HG02981 (cell line): ENCODE results near the gene AARS2.
"Not testable (repeated sequence)": the region's sequence is repeated elsewhere in the genome, so short reads cannot be mapped to it uniquely, and the experiment has no call there.

Source experiments
- ATAC-seq: cut with Tn5 transposase; IDR thresholded peaks from one replicate; pipeline ENCODE4 v1.9.1; 2021; ENCODE audit warnings: mild to moderate bottlenecking, moderate library complexity; ENCODE audit not compliant: unreplicated experiment

AARS2 gene

DNA sequence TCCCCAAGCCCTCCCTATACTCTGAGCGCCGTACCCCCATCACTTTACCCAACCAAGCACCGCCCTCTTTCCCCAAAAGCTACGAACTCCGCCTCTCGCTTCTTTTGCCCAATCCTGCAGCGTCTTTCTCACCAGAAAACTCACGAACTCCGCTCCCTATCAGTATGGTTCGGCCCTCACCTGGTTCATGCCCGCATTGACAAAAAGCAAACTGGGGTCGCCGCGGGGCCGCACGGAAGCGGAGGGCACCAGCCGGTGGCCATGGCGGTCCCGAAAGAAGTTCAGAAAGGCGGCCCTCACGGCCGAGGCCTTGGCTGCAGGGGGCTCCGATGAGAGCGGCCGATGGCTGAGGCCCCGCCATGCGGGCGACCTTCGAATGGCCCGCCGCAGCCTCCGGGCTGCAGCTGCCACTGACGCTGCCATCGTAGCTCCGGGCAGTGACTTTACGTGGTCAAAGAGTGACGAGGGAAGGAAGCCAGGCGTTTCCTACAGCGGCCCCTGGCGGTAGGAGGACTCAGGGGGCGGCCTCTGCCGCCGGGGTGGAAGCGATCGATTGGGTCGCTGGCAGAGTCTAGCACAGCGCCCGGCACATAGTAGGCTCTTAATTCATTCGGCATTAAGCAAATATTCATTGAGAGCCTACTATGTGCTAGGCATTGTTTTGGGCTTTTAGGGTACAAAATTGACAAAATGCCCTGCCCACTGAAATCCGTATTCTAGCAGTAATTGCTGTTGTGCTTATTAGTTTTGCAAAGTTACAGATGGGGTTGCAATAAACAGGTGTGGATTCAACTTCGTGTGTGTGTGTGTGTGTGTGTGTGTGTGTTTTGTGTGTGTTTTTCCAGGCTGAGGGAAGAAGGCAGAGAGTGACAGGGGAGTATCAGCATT, at the start of gene AARS2:
Gene AARS2, minus strand, starts transcription at position 447 of the 888 bp plus-strand sequence. Its CDS starts 24 bp downstream, at position 423.
- peak; percentile 96 for ATAC-seq

DNA sequence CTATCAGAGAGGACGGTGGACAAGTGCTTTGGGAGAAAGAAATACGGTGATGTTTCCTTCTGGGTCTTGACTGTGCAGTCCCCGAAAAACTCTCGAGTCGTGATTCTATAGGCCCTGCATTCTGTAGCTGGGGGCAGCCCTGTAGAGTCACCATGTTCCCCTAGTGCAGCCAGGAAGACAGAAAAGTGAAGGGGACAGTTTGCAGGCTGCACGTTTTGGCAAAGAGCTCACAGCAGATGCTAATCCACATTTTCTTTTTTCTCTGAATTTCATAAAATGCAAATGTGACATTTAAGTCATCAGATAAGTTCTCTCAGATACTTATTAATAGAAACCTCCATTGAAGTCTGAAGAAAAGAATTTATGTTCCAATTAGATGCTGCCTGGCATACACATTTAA, 48.8 kb upstream of the AARS2 start:
- no peak for ATAC-seq

DNA sequence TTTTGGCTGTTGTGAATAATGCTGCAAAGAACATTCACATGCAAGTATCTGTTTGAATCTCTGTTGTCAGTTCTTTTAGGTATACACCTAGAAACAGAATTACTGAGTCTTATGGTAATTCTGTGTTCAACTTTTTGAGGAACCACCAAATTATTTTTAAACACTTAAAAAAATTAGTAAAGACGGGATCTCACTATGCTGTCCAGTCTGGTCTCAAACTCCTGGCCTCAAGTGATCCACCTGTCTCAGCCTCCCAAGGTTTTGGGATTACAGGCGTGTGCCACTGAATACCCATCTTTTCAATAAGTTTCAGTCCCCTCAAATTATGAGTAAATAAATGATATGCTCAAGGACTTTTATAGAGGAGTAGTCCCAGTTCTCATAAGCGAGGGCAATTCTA, 46.8 kb upstream of the AARS2 start:
- no peak for ATAC-seq

DNA sequence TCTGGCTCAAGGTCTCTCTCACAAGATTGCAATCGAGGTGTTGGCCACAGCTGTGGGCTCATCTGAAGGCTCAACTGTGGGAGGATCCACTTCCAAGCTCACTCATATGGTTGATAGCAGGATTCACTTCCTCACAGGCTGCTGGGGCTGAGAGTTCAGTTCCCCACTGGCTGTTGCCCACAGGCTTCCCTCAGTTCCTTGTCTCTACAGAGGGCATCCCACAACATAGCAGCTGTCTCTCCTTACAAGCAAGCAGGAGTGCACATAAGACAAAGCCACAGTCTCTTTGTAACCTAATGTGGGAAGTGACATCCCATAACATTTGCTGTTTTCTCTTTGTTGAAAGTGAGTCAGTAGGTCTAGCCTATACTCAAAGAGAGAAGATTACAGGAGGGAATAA, 43.3 kb upstream of the AARS2 start:
- no peak for ATAC-seq

DNA sequence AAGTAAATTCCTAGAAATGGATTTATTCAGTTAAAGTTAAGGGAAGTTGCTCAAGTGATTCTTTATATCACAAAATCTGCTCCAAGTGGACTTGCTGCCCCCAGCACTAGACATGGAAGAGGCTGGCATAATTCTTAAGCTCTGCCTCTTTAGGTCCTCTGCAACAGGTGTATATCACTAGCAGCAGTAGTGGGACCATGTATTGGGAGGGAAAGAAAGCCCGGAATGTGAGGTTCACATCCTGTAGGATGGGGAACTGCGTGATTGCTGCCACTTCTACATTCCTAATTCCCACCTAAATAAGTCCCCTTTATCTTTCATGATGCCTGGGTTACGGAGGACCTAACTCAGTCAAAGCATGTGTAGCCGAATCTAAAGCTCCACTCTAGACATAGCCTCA, 42.5 kb upstream of the AARS2 start:
- no peak for ATAC-seq

DNA sequence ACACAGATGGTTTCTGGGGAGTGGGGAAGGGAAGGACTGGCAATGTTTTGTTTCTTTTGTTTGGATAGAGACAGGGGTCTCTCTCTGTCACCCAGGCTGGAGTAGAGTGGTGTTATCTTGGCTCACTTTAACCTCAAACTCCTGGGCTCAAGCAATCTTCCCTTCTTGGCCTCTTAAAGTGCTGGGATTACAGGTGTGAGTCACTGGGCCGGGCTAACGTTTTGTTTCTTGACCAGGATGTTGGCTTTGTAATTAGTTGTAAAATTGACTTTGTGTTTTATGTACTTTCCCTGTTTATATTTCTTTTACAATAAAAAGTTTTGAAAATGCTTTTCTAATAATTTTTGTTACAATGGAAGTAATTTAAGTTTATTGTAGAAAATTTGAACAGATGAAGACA, 40.2 kb upstream of the AARS2 start:
- ATAC-seq = no peak

DNA sequence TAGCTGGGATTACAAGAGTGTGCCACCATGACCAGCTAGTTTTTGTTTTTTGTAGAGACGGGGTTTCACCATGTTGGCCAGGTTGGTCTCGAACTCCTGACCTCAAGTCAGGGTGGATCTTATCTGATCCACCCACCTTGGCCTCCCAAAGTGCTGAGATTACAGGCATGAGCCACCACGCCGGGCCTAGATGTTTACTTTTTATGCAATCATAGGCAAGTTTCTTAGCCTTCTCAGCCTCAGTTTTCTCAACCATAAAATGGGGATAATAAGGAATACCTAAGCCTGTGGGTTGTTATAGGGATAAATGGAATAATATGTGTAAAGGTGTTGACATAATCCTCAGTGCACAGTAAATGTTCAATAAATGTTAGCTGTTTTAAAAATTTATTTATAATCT, 39.1 kb upstream of the AARS2 start:
- ATAC-seq = no peak

DNA sequence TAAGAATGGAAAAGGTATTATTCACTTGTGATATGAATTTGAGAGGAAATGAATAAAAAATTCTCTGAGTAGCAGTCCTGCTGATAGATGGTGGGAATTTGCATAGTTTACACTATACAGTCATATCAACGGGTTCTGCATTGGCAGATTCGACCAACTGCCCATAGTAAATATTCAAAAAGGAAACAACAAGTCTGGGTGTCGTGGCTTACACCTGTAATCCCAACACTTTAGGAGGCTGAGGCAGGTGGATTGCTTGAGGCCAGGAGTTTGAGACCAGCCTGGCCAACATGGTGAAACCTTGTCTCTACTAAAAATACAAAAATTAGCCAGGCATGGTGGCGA, 37.5 kb upstream of the AARS2 start:
- not testable (repeated sequence) for ATAC-seq

DNA sequence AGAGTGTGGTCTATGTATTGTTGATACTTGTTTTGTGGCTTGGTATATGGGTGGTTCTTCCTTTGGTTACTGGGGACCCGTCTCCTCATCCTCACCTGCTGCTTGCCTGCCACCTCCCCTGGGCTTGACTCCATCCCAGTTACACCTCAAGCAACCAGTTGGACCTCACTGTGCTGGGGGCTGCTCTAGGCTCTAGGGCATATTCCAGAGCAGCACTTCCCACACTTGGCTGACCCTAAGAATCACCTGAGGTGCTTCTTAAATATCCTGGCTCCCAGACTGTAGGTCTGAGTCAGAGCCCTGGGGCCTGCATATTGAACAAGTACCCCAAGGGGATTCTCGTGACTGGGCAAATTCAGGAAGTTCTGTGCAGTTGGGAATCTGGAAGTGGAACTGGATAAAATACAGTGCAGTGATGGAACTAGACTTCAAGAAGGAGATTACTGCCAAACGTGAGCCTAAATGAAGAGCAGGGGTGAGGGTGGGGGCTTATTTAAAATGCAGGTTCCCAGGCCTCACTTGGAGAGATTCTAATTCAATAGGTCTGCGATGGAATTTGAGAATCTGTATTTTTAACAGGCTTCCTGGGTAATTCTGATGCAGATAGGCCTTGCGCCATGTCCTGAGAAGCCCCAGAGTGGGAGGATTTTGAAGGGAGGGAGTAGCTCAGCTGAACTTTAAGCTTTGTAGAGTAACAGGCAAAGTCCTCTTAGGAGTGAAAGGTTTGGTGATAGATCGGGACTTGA, 36.9 kb upstream of the AARS2 start:
- ATAC-seq = no peak

DNA sequence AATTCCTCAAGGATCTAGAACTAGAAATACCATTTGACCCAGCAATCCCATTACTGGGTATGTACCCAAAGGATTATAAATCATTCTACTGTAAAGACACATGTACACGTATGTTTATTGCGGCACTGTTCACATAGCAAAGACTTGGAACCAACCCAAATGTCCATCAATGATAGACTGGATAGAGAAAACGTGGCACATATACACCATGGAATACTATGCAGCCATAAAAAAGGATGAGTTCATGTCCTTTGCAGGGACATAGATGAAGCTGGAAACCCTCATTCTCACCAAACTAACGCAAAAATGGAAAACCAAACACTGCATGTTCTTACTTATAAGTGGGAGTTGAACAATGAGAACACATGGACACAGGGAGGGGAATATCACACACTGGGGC, 33.7 kb upstream of the AARS2 start:
- ATAC-seq = not testable (repeated sequence)

DNA sequence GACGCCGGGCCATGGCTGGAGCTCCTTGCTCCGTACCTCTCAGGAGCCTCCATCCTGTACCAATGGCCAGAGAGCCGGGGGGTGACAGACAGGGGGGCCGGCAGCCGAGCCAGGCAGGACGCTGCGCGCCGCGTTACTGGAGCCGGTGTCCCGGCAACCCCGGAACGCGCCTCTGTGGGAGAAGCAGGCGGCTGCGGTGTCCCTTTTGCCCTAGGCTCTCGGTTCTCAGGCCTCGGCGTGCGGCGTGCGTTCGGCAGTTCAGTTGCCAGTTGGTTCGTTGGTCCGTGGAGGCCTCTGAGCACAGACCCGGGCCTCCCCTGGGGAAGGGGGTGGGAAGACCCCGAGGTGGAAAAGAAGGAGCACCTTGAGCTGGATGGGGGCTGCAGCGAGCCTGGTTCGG, 29.3 kb upstream of the AARS2 start, which contains the start of gene SPATS1:
Gene SPATS1, plus strand, starts transcription at position 162 of the 400 bp plus-strand sequence. CDS start 446 bp downstream, outside the sequence.
- no peak for ATAC-seq

DNA sequence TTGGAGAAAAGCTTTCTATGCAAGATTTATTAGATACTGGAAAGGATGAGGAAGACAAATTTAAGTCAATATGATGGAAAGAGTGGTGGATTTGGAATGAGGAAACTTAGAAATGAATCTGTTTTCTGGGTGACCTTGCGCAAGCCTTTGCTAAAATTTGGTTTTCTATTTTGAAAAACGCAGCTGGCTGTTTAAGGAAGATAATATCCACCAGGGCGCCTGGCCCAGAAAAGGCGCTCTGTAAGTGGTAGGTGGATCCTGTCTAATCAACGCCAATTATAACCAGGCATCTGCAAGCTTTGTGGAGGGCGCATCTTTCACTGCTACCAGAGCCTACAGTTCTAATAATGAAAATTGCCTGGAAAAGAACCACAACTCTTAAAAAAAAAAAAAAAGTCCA, 28.9 kb upstream of the AARS2 start:
- no peak for ATAC-seq

DNA sequence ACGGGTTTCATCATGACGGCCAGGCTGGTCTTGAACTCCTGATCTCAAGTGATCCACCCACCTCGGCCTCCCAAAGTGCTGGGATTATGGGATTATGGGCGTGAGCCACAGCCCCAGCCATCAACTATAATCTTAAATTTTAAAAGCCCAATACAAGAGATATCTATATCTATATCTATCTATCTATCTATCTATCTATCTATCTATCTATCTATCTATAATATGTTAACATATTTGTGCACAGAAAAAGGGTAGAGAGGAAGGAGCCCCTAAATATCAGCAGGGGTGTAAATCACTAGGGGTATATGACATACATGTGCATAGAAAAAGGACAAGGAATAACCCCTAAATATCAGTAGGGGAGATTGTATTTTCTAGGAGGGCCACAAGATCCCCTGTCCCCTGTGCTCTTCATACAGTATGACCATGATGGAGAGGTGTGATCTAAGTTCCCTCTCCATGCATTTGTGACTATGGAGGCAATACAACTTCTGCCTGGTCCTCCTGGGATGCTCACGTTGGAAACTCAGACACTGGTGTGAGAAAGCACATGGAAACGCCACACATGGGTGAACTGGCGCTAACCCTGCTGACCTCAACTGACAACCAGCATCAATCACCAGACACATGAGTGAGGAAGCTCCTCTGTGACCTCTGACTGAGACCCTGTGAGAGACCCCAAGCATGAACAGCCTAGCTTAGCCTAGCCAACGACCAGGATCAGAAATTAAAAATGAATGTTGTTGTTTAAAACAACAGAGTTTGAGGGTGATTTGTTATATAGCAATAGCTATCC, 28.1 kb upstream of the AARS2 start:
- ATAC-seq = no peak

DNA sequence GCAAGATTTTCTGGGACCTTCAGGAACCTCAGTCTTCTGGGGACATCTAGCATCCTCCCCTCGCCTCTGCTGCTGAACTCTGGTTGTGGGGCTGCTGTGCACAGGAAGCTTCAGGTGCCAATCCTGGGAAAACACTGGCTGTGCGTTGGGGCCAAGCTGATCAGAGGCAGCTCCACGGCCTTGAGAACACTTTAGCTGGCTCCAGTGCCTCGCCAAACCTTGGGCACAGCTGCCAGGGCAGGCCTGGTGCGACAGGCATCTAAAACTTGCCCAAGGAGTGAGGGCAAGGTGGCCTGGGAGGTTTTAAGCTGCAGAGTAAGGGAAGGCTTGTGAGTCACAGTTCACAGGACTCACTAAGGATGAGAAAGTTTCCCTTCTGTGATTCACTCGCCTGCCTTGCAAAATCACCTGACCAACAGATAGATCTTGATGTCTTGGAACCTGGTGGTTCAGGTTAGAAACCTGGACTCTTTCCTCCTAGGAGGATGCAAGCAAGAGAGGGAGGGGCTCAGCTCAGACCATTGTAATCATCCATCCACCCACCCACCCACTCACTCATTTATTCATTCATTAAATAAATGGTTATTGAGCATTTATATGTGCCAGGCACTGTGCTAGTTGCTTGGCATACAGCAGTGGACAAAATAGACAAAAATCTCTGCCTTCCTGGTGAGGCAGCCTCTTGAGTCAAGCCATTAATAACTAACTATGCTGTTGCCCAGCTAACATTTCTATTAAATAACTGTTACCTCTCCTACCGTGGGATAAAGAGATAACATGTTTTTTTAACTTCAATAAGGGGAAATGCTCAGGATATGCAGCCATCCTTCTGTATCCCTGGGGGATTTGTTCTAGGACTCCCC, 26.8 kb upstream of the AARS2 start:
- no peak for ATAC-seq

DNA sequence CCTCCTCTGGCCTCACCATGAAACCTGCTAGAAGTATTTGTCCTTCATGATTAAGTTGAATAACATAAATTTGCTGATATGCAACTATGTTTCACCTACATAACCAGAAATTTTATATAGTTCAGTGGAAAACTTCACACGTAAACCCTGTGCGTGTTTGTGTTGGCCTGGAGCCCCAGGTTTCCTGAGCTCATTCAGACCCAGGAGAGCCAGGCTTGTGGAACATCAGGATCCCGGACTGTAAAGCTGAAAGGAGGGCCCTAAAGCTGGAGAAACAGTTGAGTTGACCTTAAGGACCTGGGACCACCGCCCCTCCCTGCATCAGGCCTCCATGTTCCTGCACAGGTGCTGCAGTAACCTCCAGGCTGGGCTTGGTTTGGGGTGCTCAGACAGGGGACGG, 26.2 kb upstream of the AARS2 start:
- no peak for ATAC-seq

DNA sequence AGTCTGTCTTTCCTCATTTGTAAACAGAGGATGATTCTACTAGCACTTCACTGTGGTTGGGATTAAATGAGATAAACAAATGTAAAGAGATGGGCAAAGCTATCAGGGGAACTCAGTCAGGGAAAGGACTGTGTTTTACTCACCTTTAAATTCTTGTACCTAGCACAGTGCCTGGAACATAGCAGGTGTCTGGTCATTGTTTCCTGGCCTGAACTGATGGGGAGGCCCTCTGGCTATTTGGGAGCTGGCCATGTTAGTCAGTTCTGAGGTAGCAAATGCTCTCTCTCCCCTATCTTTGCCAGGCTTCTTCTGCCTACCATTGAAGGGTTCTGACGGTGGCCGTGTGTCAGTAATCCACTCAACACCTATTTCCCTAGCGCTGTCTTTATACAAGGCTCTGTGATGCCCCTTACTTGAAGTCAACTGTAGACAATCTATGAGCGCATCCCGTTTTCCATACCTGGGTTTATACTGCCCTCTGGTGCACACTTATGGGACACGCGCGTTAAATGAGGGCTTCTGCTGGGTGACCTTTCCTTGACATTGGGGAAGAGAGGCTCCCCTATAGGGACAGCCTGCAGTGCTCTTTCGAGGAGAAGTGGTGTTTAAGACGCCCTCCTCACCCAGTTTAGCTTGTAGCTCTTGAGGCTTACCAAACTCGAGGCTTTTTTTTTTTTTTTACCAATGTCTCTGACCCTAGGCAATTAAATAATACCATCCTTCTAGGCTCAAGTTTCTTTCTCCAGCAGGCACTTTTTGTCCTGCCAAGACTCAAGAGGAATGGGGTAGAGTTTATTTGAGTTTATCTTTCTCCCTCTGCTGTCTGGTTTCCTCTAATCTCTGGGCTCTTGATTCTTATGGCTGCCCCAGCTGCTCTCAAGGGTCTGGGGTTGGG, 25.3 kb upstream of the AARS2 start:
- peak; percentile 71 for ATAC-seq

DNA sequence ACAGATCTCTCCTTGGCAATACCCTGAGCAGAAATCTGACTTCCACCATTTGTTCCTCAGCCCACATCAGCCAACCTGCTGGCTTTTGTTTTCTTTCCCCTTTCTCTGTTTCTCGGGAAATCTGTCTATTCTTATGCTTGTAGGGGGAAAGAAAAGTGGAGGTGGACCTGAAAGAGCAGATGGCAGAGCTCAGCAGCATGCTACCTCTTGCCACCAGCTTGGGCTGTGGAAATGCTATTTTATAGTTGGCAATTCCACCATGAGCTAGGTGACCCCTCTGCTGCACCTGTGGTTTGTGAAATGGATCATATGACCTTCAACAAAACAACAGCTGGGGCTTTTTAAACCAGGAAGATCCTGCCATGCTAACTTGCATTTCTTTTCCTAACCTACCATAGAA, 22.5 kb upstream of the AARS2 start:
- ATAC-seq = no peak

DNA sequence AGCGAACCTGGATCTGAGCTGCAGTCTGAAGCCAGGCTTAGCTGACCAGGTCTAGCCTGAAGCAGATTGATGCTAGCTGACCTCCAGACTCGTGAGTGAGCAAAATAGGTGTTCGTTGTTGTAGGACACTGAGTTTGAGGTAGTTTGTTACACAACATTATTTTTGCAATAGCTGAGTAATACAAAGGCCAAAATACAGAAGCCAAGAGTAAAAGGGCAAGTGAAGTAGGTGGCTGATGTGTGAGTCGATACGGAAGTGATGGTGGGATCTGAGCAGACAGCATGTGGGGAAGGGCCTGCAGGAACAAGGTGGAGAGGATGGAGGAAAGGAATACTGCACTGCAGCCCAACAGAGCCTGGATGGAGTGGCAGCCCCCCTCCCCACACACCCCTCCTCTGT, 20.8 kb upstream of the AARS2 start:
- no peak for ATAC-seq

DNA sequence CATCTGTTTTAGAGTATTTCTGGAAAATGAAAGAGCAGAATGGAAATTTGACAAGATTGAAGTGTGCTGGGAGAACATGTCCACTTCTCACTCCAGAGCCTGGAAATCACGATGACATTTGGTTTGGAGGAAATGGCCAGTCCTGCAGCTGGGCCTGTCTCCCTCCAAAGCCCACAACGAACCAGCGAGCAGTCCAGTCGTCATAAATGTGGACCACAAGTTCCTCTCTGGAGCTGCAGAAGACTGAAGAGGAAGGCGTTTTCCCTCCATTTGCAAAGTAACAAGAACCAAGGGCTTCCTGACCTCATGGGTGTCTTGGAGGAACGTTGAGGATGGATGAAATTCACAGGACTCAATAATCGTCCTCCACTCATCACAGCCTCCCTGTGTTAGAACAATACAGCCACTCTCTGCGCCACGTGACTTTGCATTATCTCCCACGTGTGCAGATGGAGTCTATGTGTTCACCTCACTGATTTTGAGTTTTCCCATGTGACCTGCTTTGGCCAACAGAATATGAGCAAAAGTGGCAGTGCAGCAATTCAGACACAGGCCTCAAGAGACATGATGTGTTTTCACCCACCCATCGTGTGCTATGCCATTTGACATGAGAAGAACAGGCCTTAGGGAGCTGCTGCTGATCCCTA, 20.2 kb upstream of the AARS2 start:
- ATAC-seq = no peak
